Keratinocyte (primary cell): ENCODE data around the gene DGKI. TPM values are rescaled to one million over a fixed set of nuclear protein-coding genes. Genes with fewer than 3 reads are reported as not detected.

Source experiments
- DNase-seq: peaks from one replicate; pipeline ENCODE4 v3.0.0-alpha.2; 2011; ENCODE audit warnings: low read depth, missing footprints, low spot score
- FAIRE-seq: peaks from 2 replicates; lab custom pipeline; 2011; peaks lifted over from hg19 to GRCh38; lab: Jason Lieb, UNC
- H2AFZ ChIP-seq: 2 replicates; pipeline ENCODE4 v1.6.0; 2012; ENCODE audit warnings: low read length, control low read depth, inconsistent platforms; ENCODE audit not compliant: control insufficient read depth
- H3K27ac ChIP-seq: 2 replicates; pipeline ENCODE4 v1.5.1; 2011; ENCODE audit warnings: low read length; ENCODE audit not compliant: control insufficient read depth, insufficient read depth
- H3K27me3 ChIP-seq: 3 replicates; pipeline ENCODE4 v1.6.0; 2011; ENCODE audit warnings: low read length; ENCODE audit not compliant: control insufficient read depth, insufficient read depth; ENCODE audit errors: extremely low read depth
- H3K36me3 ChIP-seq, 2 experiments: 2 replicates in 1 of 2; 3 replicates in 1 of 2; pipeline ENCODE4 v1.5.1; 2011; ENCODE audit warnings: low read length in 2 of 2, mild to moderate bottlenecking in 1 of 2; ENCODE audit not compliant: control insufficient read depth in 2 of 2, insufficient read depth in 2 of 2; ENCODE audit errors: extremely low read depth in 1 of 2
- H3K4me1 ChIP-seq: 3 replicates; pipeline ENCODE4 v1.5.1; 2011; ENCODE audit warnings: low read length; ENCODE audit not compliant: control insufficient read depth, insufficient read depth; ENCODE audit errors: extremely low read depth
- H3K4me2 ChIP-seq: 3 replicates; pipeline ENCODE4 v1.6.0; 2011; ENCODE audit warnings: low read depth, low read length; ENCODE audit not compliant: control insufficient read depth, insufficient read depth; ENCODE audit errors: extremely low read depth
- H3K4me3 ChIP-seq, 3 experiments: fragments of 200-600 bp in 1 of 3; sonication (generic) in 1 of 3; 2 replicates in 2 of 3; 3 replicates in 1 of 3; pipeline ENCODE4 v1.5.1; 2011 to 2016; ENCODE audit warnings: low read length in 3 of 3, mild to moderate bottlenecking in 3 of 3, control low read depth in 2 of 3, inconsistent platforms in 1 of 3, low read depth in 1 of 3, mixed read lengths in 1 of 3, mixed run types in 1 of 3, moderate library complexity in 1 of 3; ENCODE audit not compliant: control insufficient read depth in 2 of 3, insufficient read depth in 2 of 3; ENCODE audit errors: extremely low read depth in 1 of 3
- H3K79me2 ChIP-seq: 2 replicates; pipeline ENCODE4 v1.6.0; 2012; ENCODE audit warnings: low read length; ENCODE audit not compliant: control insufficient read depth, insufficient read depth
- H3K9ac ChIP-seq: 3 replicates; pipeline ENCODE4 v1.6.0; 2011; ENCODE audit warnings: low read length; ENCODE audit not compliant: control insufficient read depth, insufficient read depth; ENCODE audit errors: extremely low read depth
- H3K9me1 ChIP-seq: 3 replicates; pipeline ENCODE4 v1.6.0; 2011; ENCODE audit warnings: low read length; ENCODE audit not compliant: control insufficient read depth, insufficient read depth; ENCODE audit errors: extremely low read depth
- H3K9me3 ChIP-seq: 2 replicates; pipeline ENCODE4 v1.5.1; 2012; ENCODE audit warnings: low read depth, low read length; ENCODE audit not compliant: control insufficient read depth
- H4K20me1 ChIP-seq: 3 replicates; pipeline ENCODE4 v1.6.0; 2011; ENCODE audit warnings: low read length; ENCODE audit not compliant: control insufficient read depth, insufficient read depth; ENCODE audit errors: extremely low read depth
- EZH2 ChIP-seq: IDR thresholded peaks from one replicate; pipeline ENCODE4 v1.6.1; 2012; ENCODE audit warnings: inconsistent platforms, mild to moderate bottlenecking, low read length, moderate library complexity
- dilution Hi-C: fragments of 300-500 bp; cut with MboI; formaldehyde crosslinking; loops from one replicate; pipeline ENCODE4 v1.7.0; 2020; ENCODE audit warnings: low sequenced_read_pairs; ENCODE audit not compliant: extremely low pct_ligation_motif_present
- polyA plus RNA-seq, 5 experiments: library from polyadenylated mRNA; depleted of rRNA in 3 of 5; stranded (reverse) in 3 of 5; stranded (forward) in 1 of 5; unstranded in 1 of 5; fragments of >200 nt; gene quantifications; 1 replicate in 1 of 5; 2 replicates in 3 of 5; 3 replicates in 1 of 5; pipeline versions ENCODE4 v1.2.1 to v1.2.3, GENCODE V29; 2011 to 2012; ENCODE audit warnings: missing spikeins in 2 of 5, low read depth in 1 of 5, low replicate concordance in 1 of 5
- TF ChIP-seq, protein P1 (sequence below), 3 experiments: IDR thresholded peaks in 1 of 3; conservative IDR thresholded peaks in 1 of 3; optimal IDR thresholded peaks in 1 of 3; 2 replicates in 2 of 3; 3 replicates in 1 of 3; pipeline versions ENCODE3 to v1.5.1; 2011; ENCODE audit warnings: low read length in 3 of 3, mild to moderate bottlenecking in 3 of 3, moderate library complexity in 2 of 3, control low read depth in 1 of 3, inconsistent platforms in 1 of 3; ENCODE audit not compliant: insufficient read depth in 2 of 3; ENCODE audit errors: extremely low read depth in 1 of 3

DGKI gene
- polyA plus RNA-seq, 1 donor (not counting 4 experiments of a cell fraction or from before 2014, with no cell fraction given): 0.14 TPM

DNA sequence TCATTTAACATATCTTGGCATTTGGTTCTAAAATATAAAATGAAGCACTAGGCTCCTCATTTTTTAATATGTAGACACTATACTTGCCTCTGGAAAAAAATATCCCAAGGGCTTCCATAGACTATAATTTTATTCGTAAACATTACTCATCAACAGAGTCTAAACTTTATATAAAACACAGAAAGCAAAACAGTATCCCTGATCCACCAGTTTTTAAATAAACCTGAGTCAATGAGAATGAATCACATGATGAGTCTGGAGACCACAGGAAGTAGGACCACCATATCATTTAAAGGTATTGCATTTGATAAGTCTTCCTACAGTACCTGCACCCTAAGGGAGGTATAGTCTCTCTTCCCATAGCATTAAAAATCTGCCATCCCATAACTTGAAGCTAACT, 228.0 kb downstream of the DGKI start:
- no peak overlapping the region for H3K4me2 ChIP-seq
- no peak overlapping the region for H3K27ac ChIP-seq
- no peaks in the 10 kb centered on the region for H3K9me3 ChIP-seq
- no peaks in the 10 kb centered on the region for H3K9me1 ChIP-seq
- dilution Hi-C loops: no loop called here
- H3K4me3 ChIP-seq: no peak overlapping the region
- no peak for DNase-seq
- H3K79me2 ChIP-seq: no peaks in the 10 kb centered on the region
- no peak overlapping the region for H2AFZ ChIP-seq
- H3K4me1 ChIP-seq: no peaks in the 10 kb centered on the region
- H3K36me3 ChIP-seq: no peaks in the 10 kb centered on the region
- FAIRE-seq: no peak
- H3K27me3 ChIP-seq: no peaks in the 10 kb centered on the region
- TF ChIP-seq, protein P1, sequence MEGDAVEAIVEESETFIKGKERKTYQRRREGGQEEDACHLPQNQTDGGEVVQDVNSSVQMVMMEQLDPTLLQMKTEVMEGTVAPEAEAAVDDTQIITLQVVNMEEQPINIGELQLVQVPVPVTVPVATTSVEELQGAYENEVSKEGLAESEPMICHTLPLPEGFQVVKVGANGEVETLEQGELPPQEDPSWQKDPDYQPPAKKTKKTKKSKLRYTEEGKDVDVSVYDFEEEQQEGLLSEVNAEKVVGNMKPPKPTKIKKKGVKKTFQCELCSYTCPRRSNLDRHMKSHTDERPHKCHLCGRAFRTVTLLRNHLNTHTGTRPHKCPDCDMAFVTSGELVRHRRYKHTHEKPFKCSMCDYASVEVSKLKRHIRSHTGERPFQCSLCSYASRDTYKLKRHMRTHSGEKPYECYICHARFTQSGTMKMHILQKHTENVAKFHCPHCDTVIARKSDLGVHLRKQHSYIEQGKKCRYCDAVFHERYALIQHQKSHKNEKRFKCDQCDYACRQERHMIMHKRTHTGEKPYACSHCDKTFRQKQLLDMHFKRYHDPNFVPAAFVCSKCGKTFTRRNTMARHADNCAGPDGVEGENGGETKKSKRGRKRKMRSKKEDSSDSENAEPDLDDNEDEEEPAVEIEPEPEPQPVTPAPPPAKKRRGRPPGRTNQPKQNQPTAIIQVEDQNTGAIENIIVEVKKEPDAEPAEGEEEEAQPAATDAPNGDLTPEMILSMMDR (optimal IDR thresholded peaks at IDR 0.05 in 1 of 3, IDR thresholded peaks at IDR 0.05 in 1 of 3, conservative IDR thresholded peaks at IDR 0.05 in 1 of 3; ENCODE audit: extremely low read depth in 1 of 3, insufficient read depth in 2 of 3, low read length in 3 of 3): no peak
- no peak for TF ChIP-seq EZH2
- H3K9ac ChIP-seq: no peak overlapping the region
- no peaks in the 10 kb centered on the region for H4K20me1 ChIP-seq

DNA sequence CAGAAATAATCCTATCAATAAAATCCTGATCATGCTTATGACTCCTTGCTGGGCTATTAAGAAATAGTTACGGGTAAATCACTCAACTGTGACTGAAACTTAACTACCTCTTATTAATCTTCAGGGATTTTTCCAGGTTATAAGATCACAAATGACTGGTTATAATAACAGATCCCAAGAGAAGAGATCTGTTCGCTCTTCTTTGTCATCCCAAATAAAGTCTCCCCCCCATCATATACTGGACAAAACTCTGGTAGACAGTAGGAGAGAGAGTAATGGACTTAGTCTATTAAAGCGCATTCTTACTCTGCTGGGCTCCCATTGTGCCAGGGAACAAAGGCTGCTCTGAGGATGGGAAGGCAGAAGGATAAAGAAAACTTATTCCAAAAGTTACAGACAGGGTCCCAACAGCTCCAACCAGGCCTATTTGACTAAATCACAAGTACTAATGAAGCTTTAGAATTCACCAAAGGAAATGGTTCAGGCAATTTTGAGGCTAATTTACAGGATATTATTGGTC, 233.7 kb downstream of the DGKI start:
- H3K79me2 ChIP-seq: no peaks in the 10 kb centered on the region
- no peak for TF ChIP-seq EZH2
- TF ChIP-seq, protein P1 (optimal IDR thresholded peaks at IDR 0.05 in 1 of 3, IDR thresholded peaks at IDR 0.05 in 1 of 3, conservative IDR thresholded peaks at IDR 0.05 in 1 of 3; ENCODE audit: extremely low read depth in 1 of 3, insufficient read depth in 2 of 3, low read length in 3 of 3): no peak
- H3K9ac ChIP-seq: no peak overlapping the region
- FAIRE-seq: no peak
- no peaks in the 10 kb centered on the region for H3K9me1 ChIP-seq
- no peak overlapping the region for H3K4me3 ChIP-seq
- H3K27ac ChIP-seq: no peak overlapping the region
- no peaks in the 10 kb centered on the region for H4K20me1 ChIP-seq
- no peaks in the 10 kb centered on the region for H3K4me1 ChIP-seq
- no peaks in the 10 kb centered on the region for H3K27me3 ChIP-seq
- dilution Hi-C loops: no loop called here
- DNase-seq: no peak
- no peaks in the 10 kb centered on the region for H3K9me3 ChIP-seq
- no peaks in the 10 kb centered on the region for H3K36me3 ChIP-seq
- H2AFZ ChIP-seq: no peak overlapping the region
- no peak overlapping the region for H3K4me2 ChIP-seq
